NT2/D1 (cell line): Measurements from ENCODE around the gene PPP2R3A.

Experiments
- SUZ12 ChIP-seq: IDR thresholded peaks from 2 replicates; pipeline ENCODE4 v1.6.1; 2011; ENCODE audit not compliant: insufficient read length, insufficient read depth; ENCODE audit errors: extremely low read depth
- YY1 ChIP-seq: IDR thresholded peaks from 2 replicates; pipeline ENCODE4 v1.6.1; 2011; ENCODE audit not compliant: insufficient read length, insufficient read depth
- ZNF274 ChIP-seq: IDR thresholded peaks from 2 replicates; pipeline ENCODE4 v1.6.1; 2011; ENCODE audit warnings: mild to moderate bottlenecking, low read depth, low read length

DNA sequence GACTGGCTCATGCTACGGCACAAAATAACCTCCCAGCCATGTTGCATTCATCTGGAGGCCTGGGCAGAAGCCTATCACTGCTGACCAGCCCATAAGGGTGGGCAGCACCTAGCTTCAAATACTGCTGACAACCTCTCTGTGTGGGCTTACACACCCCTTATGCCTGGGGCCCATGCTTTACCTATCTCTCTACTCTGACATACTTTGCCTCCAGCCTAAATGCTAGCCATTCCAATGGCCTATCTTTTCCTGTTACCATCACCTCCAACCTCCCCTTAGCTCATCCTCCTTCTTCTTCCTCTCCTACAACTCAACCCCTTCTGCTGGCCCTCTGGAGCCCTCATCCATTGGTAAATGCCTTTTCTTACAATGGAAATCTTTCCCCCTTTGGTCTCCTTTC lies 41.0 kb upstream of the PPP2R3A start:
- TF ChIP-seq ZNF274 (no peak), YY1 (no peak), SUZ12 (no peak)
